A673 (cell line): ENCODE results near the gene FGD4.

Source experiments
- CTCF ChIP-seq: fragments of 300-800, 200-600 bp; sonication (generic); conservative IDR thresholded peaks from 2 replicates; pipeline ENCODE4 v1.5.1; 2017; ENCODE audit warnings: low read depth, mild to moderate bottlenecking, antibody characterized with exemption, low read length, moderate library complexity, mixed read lengths
- EZH2 ChIP-seq: fragments of 200-600 bp; sonication (generic); IDR thresholded peaks from 2 replicates; pipeline ENCODE4 v1.6.1; 2017; ENCODE audit warnings: borderline replicate concordance, low read depth, mild to moderate bottlenecking, mixed read lengths, antibody characterized with exemption, low read length; ENCODE audit not compliant: poor library complexity, severe bottlenecking

- TF ChIP-seq CTCF (no peak), EZH2 (no peak)
Observed at GRCh38 chr12:32450768-32451167, 51.4 kb downstream of the FGD4 start.
